GM12873 (cell line): ENCODE measurements around the gene KRTAP10-11.

Source experiments
- TF ChIP-seq, protein P1 (sequence below): IDR thresholded peaks from 2 replicates; pipeline ENCODE4 v1.5.1; 2012; ENCODE audit warnings: low read depth, mild to moderate bottlenecking, moderate library complexity, low read length, control low read depth; ENCODE audit not compliant: insufficient read depth; ENCODE audit errors: missing control alignments

Gene KRTAP10-11

DNA sequence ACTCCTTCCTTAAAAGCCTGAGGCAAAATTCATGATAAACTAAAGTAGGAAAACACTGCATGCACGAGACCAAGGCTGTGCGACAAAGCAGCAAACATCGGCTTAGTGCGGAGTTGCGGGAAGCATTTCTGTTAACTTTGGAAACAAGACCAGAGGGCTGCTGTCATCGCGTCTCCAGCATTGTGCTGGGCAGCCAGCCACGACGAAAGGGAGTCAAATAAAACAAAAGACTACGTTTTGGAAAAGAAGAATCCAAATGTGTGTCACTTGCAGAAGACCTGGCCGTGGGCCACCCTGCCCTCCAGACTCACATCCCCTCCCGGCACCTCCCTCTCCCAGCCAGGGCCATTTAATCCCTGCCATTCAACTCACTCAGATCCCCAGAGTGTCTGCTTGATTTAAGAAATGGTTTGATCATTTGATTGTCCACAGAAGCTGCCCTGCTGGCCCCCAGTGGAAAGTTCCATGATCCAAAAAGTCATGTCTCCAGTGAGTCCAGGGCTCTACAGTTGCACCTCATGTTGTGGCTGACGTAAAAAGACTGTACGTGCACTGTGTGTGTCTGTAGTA lies 2.4 kb upstream of the KRTAP10-11 start:
- TF ChIP-seq, protein P1, sequence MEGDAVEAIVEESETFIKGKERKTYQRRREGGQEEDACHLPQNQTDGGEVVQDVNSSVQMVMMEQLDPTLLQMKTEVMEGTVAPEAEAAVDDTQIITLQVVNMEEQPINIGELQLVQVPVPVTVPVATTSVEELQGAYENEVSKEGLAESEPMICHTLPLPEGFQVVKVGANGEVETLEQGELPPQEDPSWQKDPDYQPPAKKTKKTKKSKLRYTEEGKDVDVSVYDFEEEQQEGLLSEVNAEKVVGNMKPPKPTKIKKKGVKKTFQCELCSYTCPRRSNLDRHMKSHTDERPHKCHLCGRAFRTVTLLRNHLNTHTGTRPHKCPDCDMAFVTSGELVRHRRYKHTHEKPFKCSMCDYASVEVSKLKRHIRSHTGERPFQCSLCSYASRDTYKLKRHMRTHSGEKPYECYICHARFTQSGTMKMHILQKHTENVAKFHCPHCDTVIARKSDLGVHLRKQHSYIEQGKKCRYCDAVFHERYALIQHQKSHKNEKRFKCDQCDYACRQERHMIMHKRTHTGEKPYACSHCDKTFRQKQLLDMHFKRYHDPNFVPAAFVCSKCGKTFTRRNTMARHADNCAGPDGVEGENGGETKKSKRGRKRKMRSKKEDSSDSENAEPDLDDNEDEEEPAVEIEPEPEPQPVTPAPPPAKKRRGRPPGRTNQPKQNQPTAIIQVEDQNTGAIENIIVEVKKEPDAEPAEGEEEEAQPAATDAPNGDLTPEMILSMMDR = no peak

DNA sequence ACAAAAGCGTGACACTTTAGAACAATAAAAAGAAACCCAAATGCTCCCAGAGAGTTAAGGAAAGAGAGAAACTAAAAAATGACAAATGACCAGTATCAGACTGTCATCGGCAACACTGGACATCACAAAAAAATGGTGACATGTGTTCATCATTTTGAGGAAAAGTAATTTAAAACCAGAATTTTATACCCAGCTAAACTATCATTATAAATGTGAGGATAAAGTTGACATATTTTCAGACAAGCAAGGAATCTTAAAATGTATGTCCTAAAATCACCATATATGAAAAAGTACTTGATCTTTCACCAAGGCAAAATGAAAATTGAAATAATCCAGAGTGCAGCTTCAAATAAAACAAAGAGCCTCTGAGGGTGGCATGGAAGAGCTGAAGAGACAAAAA lies 1.3 kb upstream of the KRTAP10-11 start:
- TF ChIP-seq, protein P1 = no peak

DNA sequence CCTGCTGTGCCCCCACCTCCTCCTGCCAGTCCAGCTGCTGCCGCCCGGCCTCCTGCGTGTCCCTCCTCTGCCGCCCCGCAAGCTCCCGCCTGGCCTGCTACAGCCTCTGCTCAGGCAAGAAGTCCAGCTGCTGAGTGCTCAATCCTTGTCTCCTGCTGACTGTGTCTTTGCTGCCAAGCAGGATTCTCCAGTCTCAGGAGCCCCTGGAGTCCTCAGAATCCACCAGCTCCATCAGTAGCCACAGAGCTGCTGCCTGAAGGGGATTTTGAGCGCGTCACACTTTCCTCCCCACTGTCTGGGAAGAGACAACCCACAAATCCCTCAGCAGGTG lies 973 bp downstream of the KRTAP10-11 start:
- TF ChIP-seq, protein P1 = no peak

DNA sequence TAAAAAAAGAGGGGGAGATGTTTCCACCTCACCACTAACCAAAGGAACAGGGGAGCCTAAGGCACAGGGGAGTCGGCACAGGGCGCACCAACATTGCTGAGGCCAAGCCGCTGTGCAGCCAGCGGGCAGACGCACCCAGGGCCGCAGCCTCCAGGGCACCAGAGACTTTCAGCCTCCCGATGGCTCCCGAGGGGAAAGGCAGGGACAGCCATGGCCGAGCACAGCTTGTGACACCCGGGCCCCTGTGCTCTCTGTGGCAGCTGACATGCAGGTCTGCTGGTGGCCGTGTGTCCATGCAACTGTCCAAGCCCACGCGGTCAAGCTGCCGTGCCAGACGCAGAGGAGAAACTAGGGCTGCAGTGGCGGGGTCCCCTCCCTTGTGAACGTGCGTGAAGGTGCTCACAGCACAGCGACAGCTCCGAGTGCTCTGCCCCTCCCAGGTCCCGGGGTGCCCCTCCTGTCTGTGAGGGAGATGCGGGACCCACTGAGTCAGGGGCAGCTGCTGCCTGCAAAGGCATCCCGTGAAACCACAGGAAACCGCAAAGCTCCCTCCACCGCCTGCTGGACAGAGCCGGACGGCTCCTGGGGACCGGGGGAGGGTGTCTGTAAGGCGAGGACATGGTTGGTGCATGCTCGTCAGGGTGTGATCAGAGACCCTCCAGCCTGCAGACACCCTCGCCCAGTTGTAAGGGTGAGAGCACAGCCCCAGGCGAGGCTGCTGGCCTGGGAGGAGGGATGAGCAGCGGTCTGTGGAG lies 2.5 kb downstream of the KRTAP10-11 start:
- TF ChIP-seq, protein P1 = no peak

DNA sequence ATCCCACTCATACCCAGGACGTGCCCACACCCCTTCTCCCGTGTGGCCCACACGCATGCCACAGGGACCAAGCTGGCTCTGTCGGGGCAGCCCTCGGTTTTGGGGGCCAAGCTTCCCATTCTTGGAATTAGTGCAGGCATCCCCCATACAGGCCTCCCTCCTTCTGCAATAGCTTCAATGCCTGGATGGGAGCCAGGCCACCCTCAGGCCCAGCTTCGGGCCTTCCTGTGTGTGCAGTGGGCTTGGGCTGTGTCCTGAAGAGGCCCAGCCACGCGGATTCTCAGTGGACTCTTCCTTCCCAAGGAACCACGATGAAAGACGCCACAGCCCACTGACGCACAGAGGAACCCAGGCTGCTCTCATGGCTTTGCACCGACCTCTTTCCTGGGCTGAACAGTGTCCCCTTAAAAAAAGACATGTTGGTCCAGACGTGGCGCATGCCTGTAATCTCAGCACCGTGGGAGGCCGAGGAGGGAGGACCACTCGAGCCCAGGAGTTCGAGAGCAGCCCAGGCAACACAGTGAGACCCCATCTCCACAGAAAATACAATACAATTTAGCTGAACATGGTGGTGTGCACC lies 3.4 kb downstream of the KRTAP10-11 start:
- TF ChIP-seq, protein P1 = no peak

DNA sequence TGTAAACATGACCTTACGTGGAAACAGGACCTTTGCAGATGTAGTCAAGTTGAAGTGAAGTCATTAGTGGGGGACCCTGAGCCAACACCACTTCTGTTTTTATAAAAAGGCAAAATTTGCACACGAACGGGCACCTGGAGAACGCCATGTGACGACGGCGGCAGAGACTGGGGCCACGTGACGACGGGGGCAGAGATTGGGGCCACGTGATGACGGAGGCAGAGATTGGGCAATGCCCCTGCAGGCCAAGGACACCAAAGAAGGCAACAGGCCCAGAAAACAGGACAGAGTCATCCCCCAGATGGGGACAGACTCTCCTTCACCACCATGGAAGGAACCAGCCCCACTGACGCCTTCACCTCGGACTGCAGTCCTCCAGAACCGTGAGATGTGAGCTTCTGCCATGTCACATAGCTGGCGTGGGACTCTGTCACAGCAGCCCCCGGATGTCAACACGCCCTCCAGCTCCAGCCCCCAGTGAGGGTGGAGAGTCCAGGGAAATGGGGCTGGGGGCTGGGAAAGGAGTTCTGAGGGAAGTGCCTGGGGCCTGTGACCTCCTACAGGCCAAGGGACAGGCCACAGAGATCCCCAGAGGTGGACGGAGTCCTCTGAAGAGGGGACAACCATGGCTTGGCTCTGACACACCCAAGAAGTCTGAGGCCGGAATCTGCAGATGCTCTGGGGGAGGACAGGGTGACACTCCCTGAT lies 4.2 kb downstream of the KRTAP10-11 start:
- TF ChIP-seq, protein P1 = no peak
